ENCODE measurements around the gene BCL2.
"Not testable (repeated sequence)": the region's sequence is repeated elsewhere in the genome, so short reads cannot be mapped to it uniquely, and the experiment has no call there.

BCL2 gene

DNA sequence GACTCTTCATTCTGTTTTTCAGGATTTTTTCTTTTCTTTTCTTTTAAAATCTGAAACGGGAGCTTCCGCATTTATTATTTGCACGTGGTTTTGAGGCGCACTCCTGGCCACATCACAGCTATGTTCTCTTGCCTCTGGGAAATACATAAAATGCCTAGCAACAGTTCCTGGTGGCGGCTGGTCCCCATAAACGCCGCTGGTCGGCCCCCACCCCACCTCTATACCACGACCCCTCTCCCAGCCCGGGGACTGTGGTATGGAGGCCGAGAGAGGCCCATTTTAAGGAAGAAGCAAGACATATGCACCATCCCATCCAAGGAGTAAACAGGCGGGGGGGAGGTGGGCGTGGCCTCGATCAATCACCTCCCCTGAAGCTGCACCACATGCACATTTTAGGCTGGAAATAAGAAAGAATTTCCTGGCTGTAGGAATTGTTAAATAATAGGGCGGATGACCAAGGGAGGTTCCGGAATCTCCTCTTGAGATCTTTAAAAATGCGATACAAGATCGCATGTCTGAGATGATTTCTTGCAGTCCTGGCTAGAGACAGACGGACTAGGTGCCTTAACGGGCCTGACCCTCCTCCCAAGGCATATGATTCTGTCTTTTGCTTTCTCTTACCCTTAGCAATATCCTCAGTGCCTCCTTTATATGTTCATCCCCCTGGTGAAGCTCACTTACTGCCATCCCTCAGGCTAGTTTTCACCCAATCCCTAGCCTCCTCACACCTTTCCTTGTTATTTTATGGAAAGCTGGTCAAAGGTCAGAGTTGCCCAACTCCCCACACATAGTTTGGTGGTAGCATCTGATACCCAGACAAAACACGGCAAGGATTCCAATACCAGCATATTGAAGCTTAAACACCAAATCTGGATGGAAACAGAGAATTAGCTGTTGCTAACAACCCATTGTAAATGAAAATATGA, 82.4 kb downstream of the BCL2 start:
- TF ChIP-seq, protein P1, sequence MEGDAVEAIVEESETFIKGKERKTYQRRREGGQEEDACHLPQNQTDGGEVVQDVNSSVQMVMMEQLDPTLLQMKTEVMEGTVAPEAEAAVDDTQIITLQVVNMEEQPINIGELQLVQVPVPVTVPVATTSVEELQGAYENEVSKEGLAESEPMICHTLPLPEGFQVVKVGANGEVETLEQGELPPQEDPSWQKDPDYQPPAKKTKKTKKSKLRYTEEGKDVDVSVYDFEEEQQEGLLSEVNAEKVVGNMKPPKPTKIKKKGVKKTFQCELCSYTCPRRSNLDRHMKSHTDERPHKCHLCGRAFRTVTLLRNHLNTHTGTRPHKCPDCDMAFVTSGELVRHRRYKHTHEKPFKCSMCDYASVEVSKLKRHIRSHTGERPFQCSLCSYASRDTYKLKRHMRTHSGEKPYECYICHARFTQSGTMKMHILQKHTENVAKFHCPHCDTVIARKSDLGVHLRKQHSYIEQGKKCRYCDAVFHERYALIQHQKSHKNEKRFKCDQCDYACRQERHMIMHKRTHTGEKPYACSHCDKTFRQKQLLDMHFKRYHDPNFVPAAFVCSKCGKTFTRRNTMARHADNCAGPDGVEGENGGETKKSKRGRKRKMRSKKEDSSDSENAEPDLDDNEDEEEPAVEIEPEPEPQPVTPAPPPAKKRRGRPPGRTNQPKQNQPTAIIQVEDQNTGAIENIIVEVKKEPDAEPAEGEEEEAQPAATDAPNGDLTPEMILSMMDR (conservative IDR thresholded peaks at IDR 0.05) = no peak
- no peak for TF ChIP-seq ZFX (IDR thresholded peaks at IDR 0.05)
- no peak overlapping the region for H3K27ac ChIP-seq

DNA sequence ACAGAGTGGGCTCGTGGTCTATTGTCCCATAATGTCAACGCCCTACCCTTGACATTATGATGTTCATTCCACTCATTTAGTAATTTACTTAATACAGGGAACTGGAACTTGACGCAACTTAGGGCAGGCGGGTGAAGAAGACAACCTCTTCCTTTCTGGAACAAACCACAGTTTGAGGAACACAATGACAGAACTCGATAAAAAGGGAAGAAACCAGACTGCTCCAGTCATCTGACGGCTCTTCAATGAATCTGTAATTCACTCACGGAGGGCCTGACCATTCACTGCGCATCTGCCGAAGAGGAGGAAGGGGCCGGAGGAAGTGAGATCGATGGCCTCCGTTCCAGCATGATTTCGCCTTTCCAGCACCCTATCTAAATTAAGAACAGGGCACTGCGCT, 83.2 kb downstream of the BCL2 start:
- TF ChIP-seq, protein P1 (conservative IDR thresholded peaks at IDR 0.05) = no peak
- TF ChIP-seq ZFX (IDR thresholded peaks at IDR 0.05) = no peak
- H3K27ac ChIP-seq = no peak overlapping the region

DNA sequence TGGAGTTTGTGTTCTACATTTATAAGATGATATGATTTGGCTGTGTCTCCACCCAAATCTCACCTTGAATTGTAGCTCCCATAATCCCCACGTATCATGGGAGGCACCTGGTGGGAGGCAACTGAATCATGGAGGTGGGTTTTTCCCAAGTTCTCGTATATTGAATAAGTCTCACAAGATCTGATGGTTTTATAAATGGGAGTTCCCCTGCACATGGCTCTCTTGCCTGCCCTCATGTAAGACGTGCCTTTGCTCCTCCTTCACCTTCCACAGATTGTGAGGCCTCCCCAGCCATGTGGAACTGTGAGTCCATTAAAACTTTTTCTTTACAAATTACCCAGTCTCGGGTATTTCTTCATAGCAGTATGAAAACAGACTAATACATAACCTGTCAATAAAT, 83.6 kb downstream of the BCL2 start:
- not testable (repeated sequence) for H3K27ac ChIP-seq

DNA sequence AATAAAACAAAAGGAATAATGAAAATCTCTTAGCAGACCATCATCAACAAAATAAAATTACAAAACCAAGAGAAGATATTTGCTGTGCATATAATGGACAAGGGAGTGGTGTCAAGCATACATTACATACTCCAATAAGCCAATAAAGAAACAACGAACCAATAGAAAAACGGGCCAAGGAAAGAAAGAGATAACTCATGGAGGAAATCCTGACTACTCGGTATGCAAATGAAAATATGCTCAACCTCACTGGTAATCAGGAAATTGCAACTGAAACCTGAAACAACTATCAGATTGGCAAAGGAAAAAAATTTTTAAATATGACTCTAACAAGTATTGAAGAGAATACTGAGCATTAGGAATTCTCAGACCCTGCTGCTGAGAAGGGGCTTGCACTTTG, 84.7 kb downstream of the BCL2 start:
- no peak overlapping the region for H3K27ac ChIP-seq
- TF ChIP-seq, protein P1 (conservative IDR thresholded peaks at IDR 0.05) = no peak
- TF ChIP-seq ZFX (IDR thresholded peaks at IDR 0.05) = no peak

DNA sequence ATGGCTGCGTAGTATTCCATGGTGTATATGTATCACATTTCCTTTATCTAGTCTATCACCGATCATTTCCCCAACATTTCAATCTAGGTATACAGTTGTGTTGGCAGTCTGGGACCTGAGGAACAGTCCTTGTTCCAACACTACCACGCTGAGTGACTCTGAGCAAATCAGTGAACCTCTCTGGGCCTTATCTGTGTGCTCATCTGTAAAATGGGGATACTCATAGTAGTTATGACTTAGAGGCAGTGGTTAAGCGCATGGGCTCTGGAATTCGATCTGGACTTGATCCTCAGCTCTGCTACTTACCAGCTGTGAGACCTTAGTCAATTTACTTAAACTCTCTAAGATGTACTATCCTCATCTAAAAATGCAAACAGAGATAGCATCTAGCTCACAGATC, 85.1 kb downstream of the BCL2 start:
- H3K27ac ChIP-seq = no peak overlapping the region
- no peak for TF ChIP-seq ZFX (IDR thresholded peaks at IDR 0.05)
- TF ChIP-seq, protein P1 (conservative IDR thresholded peaks at IDR 0.05) = no peak

DNA sequence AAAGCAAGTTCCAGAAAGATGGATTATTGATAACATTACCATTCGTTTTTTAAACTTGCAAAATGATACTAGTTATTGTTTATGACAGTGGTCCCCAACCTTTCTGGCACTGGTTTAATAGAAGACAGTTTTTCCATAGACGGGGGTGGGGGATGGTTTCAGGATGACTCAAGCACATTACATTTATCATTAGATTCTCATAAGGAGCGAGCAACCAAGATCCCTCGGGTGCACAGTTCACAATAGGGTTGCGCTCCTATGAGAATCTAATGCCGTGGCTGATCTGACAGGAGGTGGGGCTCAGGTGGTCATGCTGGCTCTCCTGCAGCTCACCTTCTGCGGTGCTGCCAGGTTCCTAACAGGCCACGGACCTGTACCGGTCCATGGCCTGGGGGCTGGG, 86.2 kb downstream of the BCL2 start:
- TF ChIP-seq, protein P1 (conservative IDR thresholded peaks at IDR 0.05) = no peak
- TF ChIP-seq ZFX (IDR thresholded peaks at IDR 0.05) = no peak
- no peak overlapping the region for H3K27ac ChIP-seq

DNA sequence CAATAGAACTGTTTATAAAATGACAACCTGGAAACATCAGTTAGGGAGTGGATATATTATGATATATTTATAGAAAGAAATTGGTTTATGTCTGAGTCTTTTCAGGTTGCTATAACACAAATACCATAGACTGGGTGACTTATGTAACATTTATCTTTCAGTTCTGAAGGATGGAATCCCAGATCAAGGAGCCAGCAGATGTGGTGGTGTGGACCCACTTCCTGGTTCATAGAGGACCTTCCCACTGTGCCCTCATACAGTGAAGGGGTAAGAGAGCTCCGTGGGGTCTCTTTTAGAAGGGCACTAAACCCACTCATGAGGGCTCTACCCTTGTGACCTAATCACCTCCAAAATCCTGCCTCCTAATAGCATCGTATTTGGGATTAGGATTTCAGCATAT, 86.7 kb downstream of the BCL2 start:
- no peak overlapping the region for H3K27ac ChIP-seq
- TF ChIP-seq ZFX (IDR thresholded peaks at IDR 0.05) = no peak
- TF ChIP-seq, protein P1 (conservative IDR thresholded peaks at IDR 0.05) = no peak

DNA sequence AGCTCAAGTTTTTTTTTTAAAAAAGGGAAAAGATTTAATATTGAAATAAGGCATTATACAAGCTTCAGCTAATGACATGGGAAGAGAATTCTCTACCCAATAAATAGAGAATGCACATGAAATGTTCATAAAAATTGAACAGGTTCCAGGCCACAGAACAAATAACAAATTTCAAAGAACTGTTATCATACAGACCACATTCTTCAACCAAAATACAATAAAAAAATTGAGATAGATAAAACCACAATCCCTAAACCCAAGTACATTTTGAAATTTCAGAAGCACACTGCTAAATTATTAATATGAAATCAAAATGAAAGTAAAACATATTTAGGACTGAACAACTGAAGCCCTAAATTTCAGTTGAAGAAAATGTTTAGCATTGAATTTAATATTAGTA, 89.6 kb downstream of the BCL2 start:
- H3K27ac ChIP-seq = no peak overlapping the region
- TF ChIP-seq, protein P1 (conservative IDR thresholded peaks at IDR 0.05) = no peak
- TF ChIP-seq ZFX (IDR thresholded peaks at IDR 0.05) = no peak

Measured in C4-2B (cell line).